HFFc6 (cell line): ENCODE data around the gene MBOAT1. TPM values are rescaled to one million over a fixed set of nuclear protein-coding genes. Genes with fewer than 3 reads are reported as not detected.
"Not testable (repeated sequence)": the region's sequence is repeated elsewhere in the genome, so short reads cannot be mapped to it uniquely, and the experiment has no call there.

Source experiments
- DNase-seq: peaks from one replicate; pipeline ENCODE4 v3.0.0-alpha.2; 2018
- H3K27ac Mint-ChIP-seq: 2 replicates; pipeline ENCODE4 v1.8.0; 2020; ENCODE audit warnings: mild to moderate bottlenecking, mixed read lengths
- H3K27me3 Mint-ChIP-seq: 2 replicates; pipeline ENCODE4 v1.8.0; 2021; ENCODE audit warnings: mild to moderate bottlenecking, moderate library complexity, mixed read lengths; ENCODE audit not compliant: insufficient read depth
- H3K36me3 Mint-ChIP-seq: 2 replicates; pipeline ENCODE4 v1.8.0; 2021; ENCODE audit warnings: low read depth, mixed read lengths
- H3K4me1 Mint-ChIP-seq: 2 replicates; pipeline ENCODE4 v1.8.0; 2020; ENCODE audit warnings: low read depth, mixed read lengths
- H3K4me3 Mint-ChIP-seq: 2 replicates; pipeline ENCODE4 v1.8.0; 2020; ENCODE audit warnings: mild to moderate bottlenecking, moderate library complexity, mixed read lengths
- H3K9me3 Mint-ChIP-seq: 2 replicates; pipeline ENCODE4 v1.8.0; 2020; ENCODE audit warnings: mild to moderate bottlenecking, mixed read lengths
- CTCF ChIP-seq: fragments of 200-600 bp; sonication (generic); IDR thresholded peaks from 2 replicates; pipeline ENCODE4 v1.5.0; 2021; ENCODE audit warnings: antibody characterized with exemption, mild to moderate bottlenecking
- total RNA-seq, 6 experiments: library from RNA; stranded (reverse); fragmentation: NEBNext Ultra II Directional; extraction: Animal tissue kit (Norgen Biotek cat#: 25700); gene quantifications; 2 replicates in 1 of 6; 3 replicates in 5 of 6; pipeline ENCODE4 v1.2.3, GENCODE V29; 2021

MBOAT1 gene
- total RNA-seq, 6 experiments from 2014 or later, result 5.4 to 7.7 (median 6.1) TPM

DNA sequence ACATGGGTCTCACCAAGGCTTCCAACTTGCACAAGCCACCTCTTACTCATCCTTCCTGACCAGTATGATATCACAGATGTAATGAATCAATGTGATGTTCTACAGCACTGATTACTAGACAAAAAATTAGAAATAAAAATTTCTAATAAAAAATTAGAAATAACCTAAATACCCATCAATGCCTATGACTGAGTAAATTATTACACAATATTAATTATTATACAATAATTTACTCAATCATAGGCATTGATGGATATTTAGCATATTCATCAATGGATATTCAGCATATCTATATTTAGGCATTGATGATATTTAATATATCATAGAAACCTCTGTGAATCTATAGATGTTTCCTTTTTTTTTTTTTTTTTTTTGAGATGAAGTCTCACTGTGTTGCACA is 43.2 kb upstream of the MBOAT1 start:
- no peak for TF ChIP-seq CTCF

DNA sequence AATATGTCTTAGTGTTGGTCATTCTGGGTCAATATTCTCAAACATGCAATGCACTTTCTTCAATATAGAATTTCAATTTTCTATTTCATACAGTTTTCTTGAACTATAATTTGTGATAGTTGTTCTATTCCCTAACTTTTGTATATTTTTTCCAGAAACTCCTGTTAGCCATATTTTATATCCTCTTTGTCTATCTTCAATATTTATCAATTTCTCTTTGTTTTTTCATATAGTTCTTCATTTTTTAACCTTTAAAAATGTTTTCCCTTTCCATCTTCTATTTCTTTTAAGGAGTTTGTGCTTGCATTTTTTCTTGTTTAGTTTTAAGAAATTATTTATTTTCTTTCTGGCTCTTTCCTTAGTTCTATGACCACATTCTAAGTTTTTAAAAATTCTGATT is 42.0 kb upstream of the MBOAT1 start:
- no peak overlapping the region for H3K4me3 Mint-ChIP-seq
- no peak overlapping the region for H3K27ac Mint-ChIP-seq
- no peak for TF ChIP-seq CTCF
- H3K27me3 Mint-ChIP-seq, result peaks cover 7% of the 10 kb centered on the region
- H3K9me3 Mint-ChIP-seq, result no peaks in the 10 kb centered on the region
- no peaks in the 10 kb centered on the region for H3K4me1 Mint-ChIP-seq
- no peak for DNase-seq
- no peaks in the 10 kb centered on the region for H3K36me3 Mint-ChIP-seq

More for the DNA sequence above, 43.2 kb upstream of the MBOAT1 start:
- no peaks in the 10 kb centered on the region for H3K4me1 Mint-ChIP-seq
- peaks cover 6% of the 10 kb centered on the region for H3K27me3 Mint-ChIP-seq
- DNase-seq, result no peak
- H3K4me3 Mint-ChIP-seq, result no peak overlapping the region
- no peaks in the 10 kb centered on the region for H3K36me3 Mint-ChIP-seq
- no peaks in the 10 kb centered on the region for H3K9me3 Mint-ChIP-seq
- no peak overlapping the region for H3K27ac Mint-ChIP-seq

- Mint-ChIP-seq H3K27me3 (peaks cover 7% of the 10 kb centered on the region), H3K4me3 (no peak overlapping the region), H3K36me3 (no peaks in the 10 kb centered on the region), H3K27ac (no peak overlapping the region), H3K9me3 (no peaks in the 10 kb centered on the region), H3K4me1 (no peaks in the 10 kb centered on the region)
- DNase-seq, result no peak
- no peak for TF ChIP-seq CTCF
Observed at GRCh38 chr6:20253021-20253420, 40.8 kb upstream of the MBOAT1 start.

DNA sequence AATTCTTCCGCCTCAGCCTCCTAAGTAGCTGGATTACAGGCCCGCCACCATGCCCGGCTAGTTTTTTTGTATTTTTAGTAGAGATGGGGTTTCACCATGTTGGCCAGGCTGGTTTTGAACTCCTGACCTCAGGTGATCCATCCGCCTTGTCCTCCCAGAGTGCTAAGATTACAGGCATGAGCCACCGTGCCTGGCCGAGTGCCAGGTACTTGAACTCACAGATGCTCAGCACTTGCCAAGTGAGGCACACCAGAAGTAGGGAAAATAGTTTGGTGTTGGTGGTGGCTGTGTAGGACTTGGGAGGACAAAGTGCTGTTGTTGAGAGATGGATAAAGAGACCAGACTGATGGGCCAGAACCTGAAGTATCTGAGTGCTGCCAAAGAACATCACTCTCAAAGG is 40.0 kb upstream of the MBOAT1 start:
- H3K4me1 Mint-ChIP-seq, result no peaks in the 10 kb centered on the region
- H3K27ac Mint-ChIP-seq, result no peak overlapping the region
- peaks cover 7% of the 10 kb centered on the region for H3K27me3 Mint-ChIP-seq
- H3K36me3 Mint-ChIP-seq, result no peaks in the 10 kb centered on the region
- no peak for DNase-seq
- H3K4me3 Mint-ChIP-seq, result no peak overlapping the region
- no peak for TF ChIP-seq CTCF
- H3K9me3 Mint-ChIP-seq, result no peaks in the 10 kb centered on the region

DNA sequence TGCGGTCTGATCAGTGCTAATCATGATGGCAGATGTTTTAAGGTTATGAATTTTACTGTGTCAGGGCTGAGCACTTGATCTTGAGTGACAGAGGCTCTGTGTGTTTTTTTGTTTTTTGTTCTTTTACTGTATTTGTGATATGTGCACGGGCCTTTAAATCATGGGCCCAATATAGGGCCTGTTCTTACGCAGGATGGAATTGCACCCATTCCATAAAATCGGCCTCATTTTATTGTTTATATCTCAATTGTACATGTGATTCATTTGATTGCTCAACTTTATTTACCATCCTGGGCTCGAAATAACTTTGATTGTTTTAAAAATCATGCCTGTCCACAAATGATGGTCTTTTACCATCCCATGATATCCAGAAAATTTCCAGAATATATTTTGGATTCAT is 39.3 kb upstream of the MBOAT1 start:
- no peak for TF ChIP-seq CTCF
- DNase-seq, result no peak
- H3K4me1 Mint-ChIP-seq, result peaks cover 6% of the 10 kb centered on the region; the same call in 1 of the 2 replicates
- H3K4me3 Mint-ChIP-seq, result no peak overlapping the region
- H3K36me3 Mint-ChIP-seq, result no peaks in the 10 kb centered on the region
- H3K27ac Mint-ChIP-seq, result no peak overlapping the region
- H3K27me3 Mint-ChIP-seq, result peaks cover 7% of the 10 kb centered on the region
- H3K9me3 Mint-ChIP-seq, result no peaks in the 10 kb centered on the region

GRCh38 chr6:20246125-20246524 is 33.9 kb upstream of the MBOAT1 start:
- peaks cover 4% of the 10 kb centered on the region for H3K27me3 Mint-ChIP-seq
- no peak overlapping the region for H3K4me3 Mint-ChIP-seq
- H3K9me3 Mint-ChIP-seq, result peaks cover 9% of the 10 kb centered on the region
- TF ChIP-seq CTCF, result no peak
- DNase-seq, result no peak
- peaks cover 7% of the 10 kb centered on the region; the same call in 1 of the 2 replicates for H3K4me1 Mint-ChIP-seq
- H3K36me3 Mint-ChIP-seq, result peaks cover 5% of the 10 kb centered on the region; the same call in 1 of the 2 replicates
- no peak overlapping the region for H3K27ac Mint-ChIP-seq

- not testable (repeated sequence) for H3K36me3 Mint-ChIP-seq, H3K4me3 Mint-ChIP-seq, H3K27me3 Mint-ChIP-seq, DNase-seq, H3K4me1 Mint-ChIP-seq, H3K27ac Mint-ChIP-seq, H3K9me3 Mint-ChIP-seq
Observed at GRCh38 chr6:20244807-20245681, 32.8 kb upstream of the MBOAT1 start.
